Neural cell (in vitro differentiated cells): ENCODE results near the gene SAMD15. TPM values are rescaled to one million over a fixed set of nuclear protein-coding genes. Genes with fewer than 3 reads are reported as not detected.

ENCODE experiments used
- H2AFZ ChIP-seq: fragments of 200-600, 300-800 bp; sonication (generic), shearing (Covaris generic); 2 replicates; pipeline ENCODE4 v1.6.0; 2014; ENCODE audit warnings: low read depth, mild to moderate bottlenecking, antibody characterized with exemption, low read length, moderate library complexity
- H3F3A ChIP-seq: fragments of 200-600 bp; shearing (Covaris generic); 2 replicates; pipeline ENCODE4 v1.6.1; 2016; ENCODE audit warnings: mild to moderate bottlenecking, moderate library complexity, mixed read lengths, antibody characterized with exemption, low read length; ENCODE audit not compliant: insufficient read depth, poor library complexity, severe bottlenecking
- H3K27ac ChIP-seq: fragments of 200-600, 300-800 bp; sonication (generic), shearing (Covaris generic); 2 replicates; pipeline ENCODE4 v1.5.1; 2014; ENCODE audit warnings: mild to moderate bottlenecking, low read length, moderate library complexity
- H3K27me3 ChIP-seq: fragments of 300-800, 200-600 bp; sonication (generic), shearing (Covaris generic); 2 replicates; pipeline ENCODE4 v1.6.0; 2014; ENCODE audit warnings: mild to moderate bottlenecking, low read depth, low read length, moderate library complexity; ENCODE audit not compliant: insufficient read depth
- H3K36me3 ChIP-seq: fragments of 300-800, 200-600 bp; sonication (generic), shearing (Covaris generic); 2 replicates; pipeline ENCODE4 v1.5.1; 2014; ENCODE audit warnings: mild to moderate bottlenecking, antibody characterized with exemption, low read length, moderate library complexity; ENCODE audit not compliant: insufficient read depth
- H3K4me2 ChIP-seq: fragments of 300-800, 200-600 bp; sonication (generic), shearing (Covaris generic); 2 replicates; pipeline ENCODE4 v1.6.0; 2014; ENCODE audit warnings: mild to moderate bottlenecking, low read length
- H3K4me3 ChIP-seq: fragments of 300-800, 200-600 bp; sonication (generic), shearing (Covaris generic); 2 replicates; pipeline ENCODE4 v1.5.1; 2014; ENCODE audit warnings: mild to moderate bottlenecking, low read length, moderate library complexity
- H3K79me2 ChIP-seq: fragments of 200-600 bp; shearing (Covaris generic); replicated peaks from 2 replicates; pipeline ENCODE4 v1.6.0; 2014; ENCODE audit warnings: mild to moderate bottlenecking, low read length, moderate library complexity; ENCODE audit not compliant: insufficient read depth
- H3K9ac ChIP-seq: fragments of 300-800, 200-600 bp; sonication (generic), shearing (Covaris generic); 2 replicates; pipeline ENCODE4 v1.6.1; 2016; ENCODE audit warnings: mild to moderate bottlenecking, low read length, mixed read lengths
- H3K9me2 ChIP-seq: fragments of 200-600 bp; shearing (Covaris generic); 2 replicates; pipeline ENCODE4 v1.6.1; 2016; ENCODE audit warnings: mild to moderate bottlenecking, low read length, mixed read lengths; ENCODE audit not compliant: insufficient read depth
- H3K9me3 ChIP-seq: fragments of 200-600, 300-800 bp; sonication (generic), shearing (Covaris generic); 2 replicates; pipeline ENCODE4 v1.6.1; 2016; ENCODE audit warnings: mild to moderate bottlenecking, mixed run types, low read length, moderate library complexity, mixed read lengths
- H4K20me1 ChIP-seq: fragments of 200-600 bp; shearing (Covaris generic); 2 replicates; pipeline ENCODE4 v1.6.1; 2016; ENCODE audit warnings: mild to moderate bottlenecking, mixed run types; ENCODE audit not compliant: insufficient read depth
- CTCF ChIP-seq: fragments of 450-650 bp; IDR thresholded peaks from 2 replicates; pipeline ENCODE4 v1.5.1; 2014; ENCODE audit warnings: antibody characterized with exemption, mild to moderate bottlenecking, moderate library complexity; ENCODE audit not compliant: poor library complexity, severe bottlenecking
- EP300 ChIP-seq: fragments of 450-650 bp; conservative IDR thresholded peaks from 2 replicates; pipeline ENCODE4 v1.6.1; 2014; ENCODE audit warnings: antibody characterized with exemption, mild to moderate bottlenecking, moderate library complexity; ENCODE audit not compliant: poor library complexity, severe bottlenecking
- EZH2 ChIP-seq: fragments of 200-600, 300-800 bp; shearing (Covaris generic), sonication (generic); IDR thresholded peaks from 2 replicates; pipeline ENCODE4 v1.6.1; 2014; ENCODE audit warnings: antibody characterized with exemption, low read length, borderline replicate concordance, mild to moderate bottlenecking; ENCODE audit not compliant: insufficient read depth, poor library complexity, severe bottlenecking
- MXI1 ChIP-seq: fragments of 450-650 bp; conservative IDR thresholded peaks from 2 replicates; pipeline ENCODE4 v1.6.1; 2014; ENCODE audit warnings: antibody characterized with exemption, mild to moderate bottlenecking; ENCODE audit not compliant: poor library complexity, severe bottlenecking
- POLR2AphosphoS5 ChIP-seq: IDR thresholded peaks from 2 replicates; pipeline ENCODE4 v1.6.1; 2012
- RAD21 ChIP-seq: fragments of 450-650 bp; conservative IDR thresholded peaks from 2 replicates; pipeline ENCODE4 v1.6.1; 2014; ENCODE audit warnings: antibody characterized with exemption, mild to moderate bottlenecking, moderate library complexity
- REST ChIP-seq: IDR thresholded peaks from 2 replicates; pipeline ENCODE4 v1.6.1; 2012; ENCODE audit warnings: borderline replicate concordance
- SMC3 ChIP-seq: fragments of 450-650 bp; conservative IDR thresholded peaks from 2 replicates; pipeline ENCODE4 v1.6.1; 2014; ENCODE audit warnings: antibody characterized with exemption, mild to moderate bottlenecking, moderate library complexity; ENCODE audit not compliant: poor library complexity
- TAF1 ChIP-seq: IDR thresholded peaks from 2 replicates; pipeline ENCODE4 v1.6.1; 2012; ENCODE audit warnings: low read depth
- polyA plus RNA-seq: library from polyadenylated mRNA; depleted of rRNA; stranded (reverse); fragments of >200 nt; gene quantifications from 2 replicates; pipeline ENCODE4 v1.2.3, GENCODE V29; 2014

Gene SAMD15
- polyA plus RNA-seq, 1 donor from 2014 or later, result 2.8 TPM

- Histone ChIP-seq H3K4me2 (no peak overlapping the region), H3K36me3 (no peaks in the 10 kb centered on the region), H3K27me3 (no peaks in the 10 kb centered on the region), H3K9me2 (no peaks in the 10 kb centered on the region), H3K4me3 (no peak overlapping the region), H3K79me2 (no peaks in the 10 kb centered on the region), H3K9ac (no peak overlapping the region), H3K27ac (no peak overlapping the region), H3F3A (no peaks in the 10 kb centered on the region), H4K20me1 (no peaks in the 10 kb centered on the region), H2AFZ (no peak overlapping the region), H3K9me3 (no peaks in the 10 kb centered on the region)
- no peak for TF ChIP-seq EZH2
- no peak for TF ChIP-seq TAF1
- TF ChIP-seq REST, result no peak
- TF ChIP-seq POLR2AphosphoS5, result no peak
- TF ChIP-seq CTCF, result no peak
- no peak for TF ChIP-seq MXI1
- no peak for TF ChIP-seq EP300
- TF ChIP-seq SMC3, result no peak
- TF ChIP-seq RAD21, result no peak
Measured at GRCh38 chr14:77346495-77346894, 30.7 kb upstream of the SAMD15 start.

DNA sequence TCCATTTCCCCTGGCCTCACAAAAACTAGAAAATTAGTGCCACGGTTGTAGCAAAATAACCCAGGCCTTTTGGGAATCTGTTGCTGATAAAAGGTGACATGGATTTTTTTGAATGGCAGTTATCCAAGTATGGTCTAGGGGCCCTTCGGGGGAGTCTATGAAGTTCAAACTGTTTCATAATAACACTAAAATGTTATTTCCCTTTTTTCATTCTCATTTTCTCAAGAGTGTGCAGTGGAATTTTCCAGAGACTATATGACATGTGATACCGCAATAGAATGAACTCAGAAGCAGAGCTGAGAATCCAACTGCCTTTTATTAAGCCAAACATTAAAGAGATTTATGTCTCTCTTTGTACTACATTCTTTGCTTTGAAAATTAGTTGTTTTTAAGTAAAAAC is 29.4 kb upstream of the SAMD15 start:
- Histone ChIP-seq H2AFZ (no peak overlapping the region), H3K4me3 (no peak overlapping the region), H3K27ac (no peak overlapping the region), H3K9me2 (no peaks in the 10 kb centered on the region), H3K79me2 (no peaks in the 10 kb centered on the region), H3F3A (no peaks in the 10 kb centered on the region), H3K27me3 (no peaks in the 10 kb centered on the region), H3K9me3 (no peaks in the 10 kb centered on the region), H3K9ac (no peak overlapping the region), H4K20me1 (no peaks in the 10 kb centered on the region), H3K4me2 (no peak overlapping the region), H3K36me3 (no peaks in the 10 kb centered on the region)
- TF ChIP-seq EZH2, result no peak
- no peak for TF ChIP-seq MXI1
- TF ChIP-seq SMC3, result no peak
- TF ChIP-seq RAD21, result no peak
- TF ChIP-seq POLR2AphosphoS5, result no peak
- no peak for TF ChIP-seq CTCF
- TF ChIP-seq REST, result no peak
- TF ChIP-seq EP300, result no peak
- TF ChIP-seq TAF1, result no peak
